PC-9 (cell line): ENCODE measurements around the gene SEPTIN11. TPM values are rescaled to one million over a fixed set of nuclear protein-coding genes. Genes with fewer than 3 reads are reported as not detected.

ENCODE experiments used
- BruUV-seq: library from RNA; stranded (reverse); fragments of 400-500 nt; replicated peaks from 2 replicates; lab custom pipeline; 2021; lab: Mats Ljungman, UMichigan
- CTCF ChIA-PET: fragments of 300-600 bp; sonication (Branson Sonifier 250); formaldehyde crosslinking; loops from one replicate; lab custom pipeline; 2022; ENCODE audit warnings: antibody characterized with exemption; lab: Charles Lee
- POLR2A ChIA-PET: fragments of 300-600 bp; sonication (Branson Sonifier 250); formaldehyde crosslinking; loops from one replicate; lab custom pipeline; 2022; ENCODE audit warnings: antibody characterized with exemption; ENCODE audit not compliant: unreplicated experiment; lab: Charles Lee
- DNase-seq, 2 experiments: peaks; one replicate each; pipeline versions ENCODE4 v3.0.0 to v3.0.0-alpha.2; 2015 to 2022; ENCODE audit warnings: mixed read lengths in 1 of 2
- H2AFZ ChIP-seq: fragments of 200-600 bp; sonication (generic); 2 replicates; pipeline ENCODE4 v1.8.1; 2017; ENCODE audit warnings: antibody characterized with exemption
- H3F3A ChIP-seq: fragments of 200-600 bp; sonication (generic); 2 replicates; pipeline ENCODE4 v1.8.1; 2017; ENCODE audit warnings: antibody characterized with exemption, mild to moderate bottlenecking, low read depth; ENCODE audit not compliant: insufficient read depth
- H3K27ac ChIP-seq: fragments of 200-600 bp; sonication (generic); 2 replicates; pipeline ENCODE4 v1.6.1; 2016; ENCODE audit warnings: mixed run types
- H3K27me3 ChIP-seq: fragments of 200-600 bp; sonication (generic); 2 replicates; pipeline ENCODE4 v1.6.1; 2016; ENCODE audit warnings: low read depth, mixed run types; ENCODE audit not compliant: insufficient read depth
- H3K36me3 ChIP-seq: fragments of 200-600 bp; sonication (generic); 2 replicates; pipeline ENCODE4 v1.6.1; 2016; ENCODE audit warnings: low read depth, mixed run types
- H3K4me1 ChIP-seq: fragments of 200-600 bp; sonication (generic); replicated peaks from 2 replicates; pipeline ENCODE4 v1.6.1; 2016; ENCODE audit warnings: mixed run types; ENCODE audit not compliant: insufficient read depth
- H3K4me2 ChIP-seq: fragments of 200-600 bp; sonication (generic); 2 replicates; pipeline ENCODE4 v1.6.1; 2017; ENCODE audit warnings: mixed run types
- H3K4me3 ChIP-seq: fragments of 200-600 bp; sonication (generic); 2 replicates; pipeline ENCODE4 v1.6.1; 2016; ENCODE audit warnings: mixed run types
- H3K79me2 ChIP-seq: fragments of 200-600 bp; sonication (generic); 2 replicates; pipeline ENCODE4 v1.6.1; 2017; ENCODE audit warnings: low read depth, mixed run types
- H3K9me2 ChIP-seq: fragments of 200-600 bp; sonication (generic); 2 replicates; pipeline ENCODE4 v1.8.1; 2017; ENCODE audit warnings: mild to moderate bottlenecking; ENCODE audit not compliant: insufficient read depth
- H3K9me3 ChIP-seq: fragments of 200-600 bp; sonication (generic); 2 replicates; pipeline ENCODE4 v1.8.1; 2016; ENCODE audit warnings: low read depth; ENCODE audit not compliant: insufficient read depth
- H4K20me1 ChIP-seq: fragments of 200-600 bp; sonication (generic); 2 replicates; pipeline ENCODE4 v1.8.1; 2017; ENCODE audit not compliant: insufficient read depth
- CTCF ChIP-seq: fragments of 200-600 bp; sonication (generic); conservative IDR thresholded peaks from 2 replicates; pipeline ENCODE4 v1.6.1; 2017; ENCODE audit warnings: mixed run types, antibody characterized with exemption, mild to moderate bottlenecking, moderate library complexity
- EZH2 ChIP-seq: fragments of 200-600 bp; sonication (generic); IDR thresholded peaks from 2 replicates; pipeline ENCODE4 v1.8.0; 2017; ENCODE audit warnings: antibody characterized with exemption, low read depth
- intact Hi-C: fragments of 100-400 bp; cut with micrococcal nuclease; formaldehyde crosslinking; loops from one replicate; pipeline ENCODE4 v1.10.0; 2022; ENCODE audit not compliant: unreplicated experiment
- total RNA-seq: library from RNA; stranded (reverse); gene quantifications from 2 replicates; pipeline ENCODE4 v1.2.3, GENCODE V29; 2021

The SEPTIN11 gene
- total RNA-seq, 1 experiment from 2014 or later, result 48.1 TPM

DNA sequence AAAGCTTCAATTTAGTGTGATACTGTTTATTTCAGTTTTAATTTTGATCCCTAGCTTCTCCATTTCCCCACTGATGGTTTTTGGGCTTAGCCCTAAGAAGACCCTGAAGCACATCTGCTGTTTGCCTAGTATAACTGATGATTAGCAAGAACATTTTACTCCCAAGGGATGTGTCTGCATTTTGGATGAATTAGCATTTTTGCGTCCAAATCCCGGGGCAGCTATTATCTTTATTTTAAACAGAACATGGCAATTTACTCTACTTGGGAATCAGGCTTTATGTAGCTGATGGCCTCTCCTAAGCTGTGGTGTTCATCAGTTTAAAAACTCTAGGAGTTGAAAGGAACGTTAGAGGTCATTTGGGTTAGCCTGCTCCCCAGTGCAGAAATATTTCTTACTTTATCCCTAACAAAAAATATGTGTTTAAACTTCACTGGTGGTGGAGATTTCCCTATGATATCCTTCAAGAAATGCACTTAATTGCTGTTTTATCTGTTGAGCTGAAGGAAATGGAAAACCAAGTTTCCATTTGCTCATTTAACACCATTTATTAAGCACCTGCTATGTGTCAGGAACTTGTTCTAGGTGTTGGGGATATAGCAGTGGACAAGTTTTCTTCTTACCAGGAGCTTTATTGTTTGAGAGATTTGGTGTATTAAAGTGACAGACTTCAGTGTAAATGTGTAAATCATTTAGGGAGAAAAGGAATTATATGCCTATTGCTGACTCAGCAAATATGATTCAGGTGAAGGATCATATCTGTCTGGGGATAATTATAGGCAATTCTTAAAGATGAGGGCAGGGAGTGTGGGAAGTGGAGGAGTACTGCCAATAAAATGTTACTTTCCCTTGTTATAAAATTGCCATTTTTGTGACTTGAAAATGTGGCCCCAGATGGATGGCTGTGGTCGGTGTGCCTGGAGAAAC is 3.4 kb downstream of the SEPTIN11 start:
- Histone ChIP-seq H3K4me2 (no peak overlapping the region), H2AFZ (no peak overlapping the region), H3K36me3 (no peaks in the 10 kb centered on the region), H3K27ac (no peak overlapping the region), H3K79me2 (peaks cover 53% of the 10 kb centered on the region), H3K4me1 (peaks cover 14% of the 10 kb centered on the region; the same call in 1 of the 2 replicates), H3K9me3 (no peaks in the 10 kb centered on the region), H4K20me1 (no peaks in the 10 kb centered on the region), H3K9me2 (no peaks in the 10 kb centered on the region), H3F3A (no peaks in the 10 kb centered on the region; the same call in 1 of the 2 replicates), H3K4me3 (no peak overlapping the region), H3K27me3 (no peaks in the 10 kb centered on the region)
- no TSS peak for BruUV-seq
- TF ChIP-seq CTCF (no peak), EZH2 (no peak)
- DNase-seq, result no peak
- POLR2A ChIA-PET, result interaction anchor here (0.7 kb wide), 1 partner anchor 170 kb away, joined by 7 read pairs; no protein-coding TSS in a partner anchor
- CTCF ChIA-PET, result no interaction called here
- intact Hi-C loops, result loop anchor here (5.0 kb wide), 3 partner anchors 54 to 204 kb away; partner anchors contain the start of gene CCNG2

DNA sequence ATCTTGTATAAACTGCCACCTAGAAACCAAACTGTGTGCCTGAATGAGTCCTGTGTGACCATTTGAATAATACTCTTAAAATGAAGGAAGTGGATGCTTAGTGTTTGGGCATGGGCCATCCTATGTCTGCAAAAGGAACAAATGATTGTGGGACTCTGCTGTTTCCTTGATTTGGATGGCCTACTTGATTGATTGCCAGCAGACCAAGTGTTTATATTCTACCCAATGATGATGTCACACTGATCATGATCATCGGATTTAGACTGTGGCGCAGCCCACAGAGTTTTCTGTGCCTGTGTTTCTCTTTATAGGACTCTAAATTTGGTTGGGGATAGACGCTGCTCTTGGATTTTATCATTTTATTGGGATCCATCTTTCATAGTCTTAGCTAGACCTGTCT is 4.4 kb downstream of the SEPTIN11 start:
- Histone ChIP-seq H3K9me2 (no peaks in the 10 kb centered on the region), H3K4me3 (no peak overlapping the region), H3K4me1 (peaks cover 14% of the 10 kb centered on the region; the same call in 1 of the 2 replicates), H2AFZ (no peak overlapping the region), H4K20me1 (no peaks in the 10 kb centered on the region), H3K36me3 (no peaks in the 10 kb centered on the region), H3K79me2 (peaks cover 46% of the 10 kb centered on the region), H3K27me3 (no peaks in the 10 kb centered on the region), H3K27ac (no peak overlapping the region), H3K9me3 (no peaks in the 10 kb centered on the region), H3F3A (no peaks in the 10 kb centered on the region; the same call in 1 of the 2 replicates), H3K4me2 (no peak overlapping the region)
- ChIA-PET CTCF (no interaction called here), POLR2A (no interaction called here)
- DNase-seq, result no peak
- intact Hi-C loops, result loop anchor here (5.0 kb wide), 3 partner anchors 53 to 203 kb away; partner anchors contain the start of gene CCNG2
- BruUV-seq, result no TSS peak
- TF ChIP-seq EZH2, result no peak

DNA sequence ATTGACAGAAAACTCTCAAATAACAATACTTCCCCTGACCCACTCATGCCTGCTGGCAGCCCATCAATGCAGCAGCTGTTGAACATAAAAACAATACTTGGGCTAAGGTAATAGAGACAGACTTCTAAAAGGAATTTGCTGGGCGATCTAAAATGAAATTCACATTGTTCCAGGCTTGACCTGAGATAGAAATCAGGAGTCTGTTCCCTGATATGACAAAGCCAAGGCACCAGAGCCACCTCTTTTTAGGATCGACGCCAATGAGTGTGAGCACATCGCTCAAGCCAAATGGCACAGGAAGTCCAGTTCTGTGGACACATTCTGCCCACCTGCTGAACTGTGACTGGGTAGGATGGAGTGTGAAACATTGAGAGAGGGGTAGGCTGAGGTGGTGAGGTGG is 4.9 kb downstream of the SEPTIN11 start:
- H3K9me3 ChIP-seq, result no peaks in the 10 kb centered on the region
- H3K4me2 ChIP-seq, result no peak overlapping the region
- DNase-seq, result no peak
- no peak overlapping the region for H3K4me3 ChIP-seq
- TF ChIP-seq CTCF, result no peak
- no peak for TF ChIP-seq EZH2
- no peak overlapping the region for H2AFZ ChIP-seq
- H4K20me1 ChIP-seq, result no peaks in the 10 kb centered on the region
- peaks cover 46% of the 10 kb centered on the region for H3K79me2 ChIP-seq
- no TSS peak for BruUV-seq
- H3K9me2 ChIP-seq, result no peaks in the 10 kb centered on the region
- CTCF ChIA-PET, result no interaction called here
- POLR2A ChIA-PET, result no interaction called here
- intact Hi-C loops, result loop anchor here (5.0 kb wide), 3 partner anchors 53 to 203 kb away; partner anchors contain the start of gene CCNG2
- peaks cover 14% of the 10 kb centered on the region; the same call in 1 of the 2 replicates for H3K4me1 ChIP-seq
- no peaks in the 10 kb centered on the region for H3K36me3 ChIP-seq
- H3K27ac ChIP-seq, result no peak overlapping the region
- H3F3A ChIP-seq, result no peaks in the 10 kb centered on the region; the same call in 1 of the 2 replicates
- no peaks in the 10 kb centered on the region for H3K27me3 ChIP-seq
